Right lung (tissue), 5 donors: ENCODE data around the gene KIRREL3. TPM values are rescaled to one million over a fixed set of nuclear protein-coding genes. Genes with fewer than 3 reads are reported as not detected.

ENCODE experiments used
- DNase-seq, 2 donors: peaks; one replicate each; pipeline ENCODE4 v3.0.0-alpha.2; 2013
- polyA plus RNA-seq, 5 donors: library from polyadenylated mRNA; unstranded; fragments of 120-200 nt; gene quantifications; one replicate each; pipeline versions ENCODE4 v1.2.1 to v1.2.3, GENCODE V29; 2013; ENCODE audit warnings: inconsistent platforms in 1 of 5, low replicate concordance in 1 of 5; ENCODE audit not compliant: insufficient read length in 5 of 5, insufficient read depth in 1 of 5

KIRREL3 gene
- polyA plus RNA-seq, 5 donors = 1.1 to 3.0 (median 2.1) TPM

- DNase-seq = no peak
Measured at GRCh38 chr11:126488591-126489370, 511.8 kb downstream of the KIRREL3 start.

GRCh38 chr11:126487711-126488110 is 512.9 kb downstream of the KIRREL3 start:
- no peak for DNase-seq

- DNase-seq = no peak
Measured at GRCh38 chr11:126485986-126486635, 514.5 kb downstream of the KIRREL3 start.

GRCh38 chr11:126485021-126485792 is 515.4 kb downstream of the KIRREL3 start:
- no peak for DNase-seq

GRCh38 chr11:126484266-126484665 is 516.3 kb downstream of the KIRREL3 start:
- DNase-seq = no peak

- DNase-seq = no peak
Measured at GRCh38 chr11:126483621-126484195, 516.9 kb downstream of the KIRREL3 start.

- DNase-seq = no peak
Measured at GRCh38 chr11:126482586-126483108, 517.9 kb downstream of the KIRREL3 start.

- DNase-seq = no peak
Measured at GRCh38 chr11:126481303-126481680, 519.3 kb downstream of the KIRREL3 start.

GRCh38 chr11:126480410-126481302 is 519.9 kb downstream of the KIRREL3 start:
- peak; percentile 79 to 83 for DNase-seq

- no peak for DNase-seq
Measured at GRCh38 chr11:126480015-126480409, 520.6 kb downstream of the KIRREL3 start.

- no peak for DNase-seq
Measured at GRCh38 chr11:126479178-126479930, 521.2 kb downstream of the KIRREL3 start.

- no peak for DNase-seq
Measured at GRCh38 chr11:126478466-126478865, 522.1 kb downstream of the KIRREL3 start.

- no peak for DNase-seq
Measured at GRCh38 chr11:126477535-126478305, 522.9 kb downstream of the KIRREL3 start.

- no peak for DNase-seq
Measured at GRCh38 chr11:126476977-126477376, 523.6 kb downstream of the KIRREL3 start.

- DNase-seq = no peak
Measured at GRCh38 chr11:126476266-126476924, 524.2 kb downstream of the KIRREL3 start.

- DNase-seq = no peak
Measured at GRCh38 chr11:126475014-126475991, 525.3 kb downstream of the KIRREL3 start.

- no peak for DNase-seq
Measured at GRCh38 chr11:126474220-126474619, 526.4 kb downstream of the KIRREL3 start.
